Measurements from ENCODE around the gene STXBP1.
"Not testable (repeated sequence)": the region's sequence is repeated elsewhere in the genome, so short reads cannot be mapped to it uniquely, and the experiment has no call there.

STXBP1 gene

DNA sequence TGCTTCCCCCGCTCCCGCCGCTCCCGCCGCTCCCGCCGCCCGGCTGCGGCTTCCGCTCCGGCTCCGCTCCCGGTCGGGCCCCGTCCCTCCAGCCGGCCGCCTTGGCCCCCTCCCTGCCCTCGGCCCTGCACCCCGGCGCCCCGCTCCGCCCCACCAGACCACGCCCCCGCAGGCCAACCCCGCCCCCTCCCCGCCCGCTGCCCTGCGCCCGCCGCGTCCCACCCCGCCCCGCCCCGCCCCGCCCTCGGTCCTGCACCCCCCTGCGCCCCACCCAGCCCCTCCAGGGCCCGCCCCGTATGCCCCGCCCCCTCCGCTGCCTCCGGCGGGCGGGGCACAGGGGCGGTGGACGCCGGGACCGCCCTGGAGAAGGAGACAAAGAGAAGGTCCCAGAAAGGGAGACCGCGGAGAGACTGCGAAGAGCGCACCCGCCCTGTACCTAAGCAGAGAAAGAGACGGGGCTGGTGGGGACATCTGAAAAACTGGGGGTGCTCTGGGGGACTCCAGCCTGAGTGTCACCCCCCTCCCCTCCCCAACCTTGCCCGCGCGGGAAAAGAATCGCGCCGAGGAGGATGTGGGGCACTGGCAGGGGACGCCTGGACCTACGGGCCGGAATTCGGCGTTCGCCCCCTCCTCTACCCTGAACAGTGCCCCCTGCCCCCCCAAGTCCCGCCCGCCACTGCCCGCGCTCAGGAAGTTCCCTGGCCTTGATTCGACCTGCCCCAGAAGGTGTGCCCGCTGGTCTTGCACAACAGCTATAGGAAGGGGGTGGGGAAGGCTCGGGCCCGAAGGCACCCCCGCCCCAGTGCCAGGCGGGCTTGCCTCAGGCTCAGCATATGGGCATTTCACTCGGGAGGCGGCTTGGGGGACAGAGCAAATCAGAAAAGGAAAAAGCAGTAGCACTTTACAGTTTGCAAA lies 42.8 kb upstream of the STXBP1 start:
- no peaks in the 10 kb centered on the region for H3K36me3 ChIP-seq (ENCODE audit: insufficient read depth, low read length)
- H3K4me1 ChIP-seq (ENCODE audit: insufficient read depth, low read length) = peaks cover 38% of the 10 kb centered on the region
- H3K4me3 ChIP-seq (ENCODE audit: low read depth in 1 of 2, low read length in 2 of 2) = peak overlapping the region; percentile 87
- peak overlapping the region; percentile 78 for H3K27ac ChIP-seq (ENCODE audit: low read depth, low read length)
- no peaks in the 10 kb centered on the region for H3K27me3 ChIP-seq (ENCODE audit: control insufficient read depth in 1 of 2, insufficient read depth in 2 of 2, low read length in 2 of 2)
- H3K9me3 ChIP-seq (ENCODE audit: low read length) = no peaks in the 10 kb centered on the region
- H3K9ac ChIP-seq (ENCODE audit: low read length) = peak overlapping the region; percentile 0

DNA sequence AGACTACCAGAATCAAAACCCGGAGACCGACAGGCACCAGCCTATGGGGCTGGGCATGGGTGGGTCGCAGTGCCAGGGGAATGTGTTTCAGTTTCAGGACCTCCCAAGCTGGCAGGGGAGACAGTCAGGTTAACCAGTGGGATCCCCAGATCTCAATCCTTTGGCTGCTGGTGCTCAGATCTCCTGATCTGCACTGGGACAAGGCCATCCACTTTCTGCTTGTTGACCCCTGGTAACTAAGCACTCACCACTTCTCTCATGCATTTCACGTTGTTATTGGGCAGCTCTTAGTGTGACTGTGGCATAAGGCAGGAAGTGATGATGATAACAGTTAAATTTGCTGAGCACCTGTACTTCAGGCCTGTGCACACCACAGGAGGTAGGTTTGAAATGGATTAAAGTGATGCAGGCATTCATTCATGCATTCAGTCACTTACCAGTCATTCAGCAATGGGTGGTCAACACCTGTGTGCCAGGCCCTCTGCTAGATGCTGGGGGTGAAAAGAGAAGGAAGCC lies 42.1 kb upstream of the STXBP1 start:
- H3K36me3 ChIP-seq (ENCODE audit: insufficient read depth, low read length) = no peaks in the 10 kb centered on the region
- no peaks in the 10 kb centered on the region for H3K27me3 ChIP-seq (ENCODE audit: control insufficient read depth in 1 of 2, insufficient read depth in 2 of 2, low read length in 2 of 2)
- no peaks in the 10 kb centered on the region for H3K9me3 ChIP-seq (ENCODE audit: low read length)
- H3K27ac ChIP-seq (ENCODE audit: low read depth, low read length) = peak overlapping the region; percentile 78
- H3K4me3 ChIP-seq (ENCODE audit: low read depth in 1 of 2, low read length in 2 of 2) = peak overlapping the region; percentile 3 to 48
- H3K4me1 ChIP-seq (ENCODE audit: insufficient read depth, low read length) = peaks cover 45% of the 10 kb centered on the region
- H3K9ac ChIP-seq (ENCODE audit: low read length) = peak overlapping the region; percentile 0

GRCh38 chr9:127570533-127571111 lies 41.5 kb upstream of the STXBP1 start:
- no peaks in the 10 kb centered on the region for H3K36me3 ChIP-seq (ENCODE audit: insufficient read depth, low read length)
- peaks cover 48% of the 10 kb centered on the region for H3K4me1 ChIP-seq (ENCODE audit: insufficient read depth, low read length)
- peak overlapping the region; percentile 0 for H3K9ac ChIP-seq (ENCODE audit: low read length)
- no peaks in the 10 kb centered on the region for H3K9me3 ChIP-seq (ENCODE audit: low read length)
- no peak overlapping the region for H3K4me3 ChIP-seq (ENCODE audit: low read depth in 1 of 2, low read length in 2 of 2)
- peak overlapping the region; percentile 78 for H3K27ac ChIP-seq (ENCODE audit: low read depth, low read length)
- H3K27me3 ChIP-seq (ENCODE audit: control insufficient read depth in 1 of 2, insufficient read depth in 2 of 2, low read length in 2 of 2) = no peaks in the 10 kb centered on the region

GRCh38 chr9:127571971-127572370 lies 40.1 kb upstream of the STXBP1 start:
- no peak overlapping the region for H3K27ac ChIP-seq (ENCODE audit: low read depth, low read length)

DNA sequence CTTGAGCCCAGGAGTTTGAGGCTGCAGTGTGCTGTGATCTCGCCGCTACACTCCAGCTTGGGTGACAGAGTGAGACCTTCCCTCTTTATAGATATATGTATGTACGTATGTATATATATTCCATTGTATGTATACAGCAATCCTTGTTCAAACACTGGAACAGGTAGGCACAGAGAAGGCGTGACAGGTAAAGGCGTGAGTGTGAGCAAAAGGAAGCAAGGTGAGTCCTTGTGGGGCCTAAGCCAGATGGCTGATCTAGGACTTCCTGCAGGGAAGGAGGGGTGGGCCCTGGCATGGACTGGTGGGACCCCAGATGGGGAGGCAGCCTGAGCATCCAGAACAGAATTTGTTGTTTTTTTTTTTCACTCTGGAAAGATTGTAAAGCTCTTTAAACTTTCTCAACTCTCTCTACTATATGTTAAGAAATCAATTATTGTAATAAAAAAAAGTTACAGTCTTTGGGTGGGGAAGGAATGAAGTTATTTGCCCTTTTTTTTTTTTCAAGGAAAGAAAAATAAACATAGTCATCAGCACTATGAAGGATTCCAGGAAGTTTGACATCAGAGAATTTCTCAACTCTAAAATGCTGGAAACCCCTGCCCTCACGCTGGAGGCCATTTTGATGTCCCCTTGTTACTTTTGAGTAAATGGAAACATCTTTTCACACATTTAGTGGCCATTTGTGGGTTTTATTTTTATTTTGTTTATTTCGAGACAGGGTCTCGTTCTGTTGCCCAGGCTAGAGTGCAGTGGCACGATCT lies 38.9 kb upstream of the STXBP1 start:
- no peaks in the 10 kb centered on the region for H3K9me3 ChIP-seq (ENCODE audit: low read length)
- H3K4me1 ChIP-seq (ENCODE audit: insufficient read depth, low read length) = peaks cover 25% of the 10 kb centered on the region
- H3K27ac ChIP-seq (ENCODE audit: low read depth, low read length) = no peak overlapping the region
- no peak overlapping the region for H3K9ac ChIP-seq (ENCODE audit: low read length)
- no peak overlapping the region for H3K4me3 ChIP-seq (ENCODE audit: low read depth in 1 of 2, low read length in 2 of 2)
- H3K27me3 ChIP-seq (ENCODE audit: control insufficient read depth in 1 of 2, insufficient read depth in 2 of 2, low read length in 2 of 2) = no peaks in the 10 kb centered on the region
- no peaks in the 10 kb centered on the region for H3K36me3 ChIP-seq (ENCODE audit: insufficient read depth, low read length)

More at GRCh38 chr9:127571971-127572370, 40.1 kb upstream of the STXBP1 start:
- no peaks in the 10 kb centered on the region for H3K36me3 ChIP-seq (ENCODE audit: insufficient read depth, low read length)
- H3K4me1 ChIP-seq (ENCODE audit: insufficient read depth, low read length) = peaks cover 36% of the 10 kb centered on the region
- no peak overlapping the region for H3K4me3 ChIP-seq (ENCODE audit: low read depth in 1 of 2, low read length in 2 of 2)
- H3K9ac ChIP-seq (ENCODE audit: low read length) = no peak overlapping the region
- no peaks in the 10 kb centered on the region for H3K27me3 ChIP-seq (ENCODE audit: control insufficient read depth in 1 of 2, insufficient read depth in 2 of 2, low read length in 2 of 2)
- H3K9me3 ChIP-seq (ENCODE audit: low read length) = no peaks in the 10 kb centered on the region

DNA sequence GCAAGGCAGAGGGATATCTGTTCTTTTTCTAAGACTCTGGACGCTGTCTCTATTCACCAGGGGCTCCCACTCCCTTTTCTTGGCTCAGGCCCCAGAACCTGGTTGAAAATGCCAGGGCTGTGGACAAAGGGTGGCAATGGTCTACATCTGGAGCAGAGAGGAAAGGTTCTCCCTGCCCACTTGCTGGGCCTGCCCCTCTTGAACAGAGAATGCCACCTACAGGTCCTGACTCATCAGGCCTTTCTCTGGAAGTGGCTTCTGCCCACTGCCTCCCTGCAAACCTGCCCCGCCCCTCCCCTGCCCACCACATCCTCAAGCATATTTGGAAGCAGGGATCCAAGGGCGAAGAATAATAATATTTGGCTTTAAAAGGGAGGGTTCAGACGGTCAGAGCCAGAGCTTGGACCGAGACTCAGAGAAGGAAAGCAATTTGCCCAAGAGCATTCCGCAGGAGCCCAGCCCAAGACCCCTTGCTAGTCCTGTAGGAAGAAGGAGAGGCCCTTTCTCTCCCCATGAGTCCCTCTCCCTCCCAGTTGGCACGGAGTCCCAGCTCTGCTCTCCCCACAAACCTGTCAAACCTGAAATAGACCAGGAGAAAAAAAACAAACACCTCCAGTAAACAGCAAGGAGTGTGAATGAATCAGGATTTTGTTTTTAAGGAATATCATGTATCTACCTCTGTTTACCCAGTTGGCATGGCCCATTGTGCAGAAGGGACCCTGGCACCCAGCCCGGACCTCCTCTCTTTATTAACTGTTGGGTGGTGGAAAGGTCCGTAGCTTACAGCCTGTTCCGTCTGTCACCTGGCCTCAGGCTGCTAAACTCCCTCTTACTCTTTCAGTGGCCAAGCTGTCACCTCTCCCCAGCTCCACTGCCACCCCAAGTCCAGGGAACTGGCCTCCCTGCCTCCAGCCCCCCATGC lies 37.7 kb upstream of the STXBP1 start:
- Histone ChIP-seq H3K27ac (ENCODE audit: low read depth, low read length) (peak overlapping the region; percentile 66), H3K9me3 (ENCODE audit: low read length) (no peaks in the 10 kb centered on the region), H3K9ac (ENCODE audit: low read length) (no peak overlapping the region), H3K36me3 (ENCODE audit: insufficient read depth, low read length) (no peaks in the 10 kb centered on the region), H3K4me3 (ENCODE audit: low read depth in 1 of 2, low read length in 2 of 2) (no peak overlapping the region), H3K4me1 (ENCODE audit: insufficient read depth, low read length) (peaks cover 34% of the 10 kb centered on the region), H3K27me3 (ENCODE audit: control insufficient read depth in 1 of 2, insufficient read depth in 2 of 2, low read length in 2 of 2) (no peaks in the 10 kb centered on the region)

GRCh38 chr9:127575875-127576778 lies 36.0 kb upstream of the STXBP1 start:
- Histone ChIP-seq H3K27me3 (ENCODE audit: control insufficient read depth in 1 of 2, insufficient read depth in 2 of 2, low read length in 2 of 2) (no peaks in the 10 kb centered on the region), H3K4me3 (ENCODE audit: low read depth in 1 of 2, low read length in 2 of 2) (no peak overlapping the region), H3K4me1 (ENCODE audit: insufficient read depth, low read length) (peaks cover 33% of the 10 kb centered on the region), H3K27ac (ENCODE audit: low read depth, low read length) (no peak overlapping the region), H3K36me3 (ENCODE audit: insufficient read depth, low read length) (no peaks in the 10 kb centered on the region), H3K9ac (ENCODE audit: low read length) (no peak overlapping the region), H3K9me3 (ENCODE audit: low read length) (no peaks in the 10 kb centered on the region)

DNA sequence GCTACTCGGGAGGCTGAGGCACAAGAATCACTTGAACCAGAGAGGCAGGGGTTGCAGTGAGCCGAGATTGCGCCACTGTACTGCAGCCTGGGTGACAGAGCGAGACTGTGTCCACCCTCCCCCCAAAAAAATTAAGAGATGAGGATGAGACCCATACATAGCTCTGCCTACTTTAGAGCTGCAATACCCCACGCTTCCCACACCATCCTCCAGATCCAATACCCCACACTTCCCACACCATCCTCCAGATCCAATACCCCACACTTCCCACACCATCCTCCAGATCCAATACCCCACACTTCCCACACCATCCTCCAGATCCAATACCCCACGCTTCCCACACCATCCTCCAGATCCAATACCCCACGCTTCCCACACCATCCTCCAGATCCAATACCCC lies 34.9 kb upstream of the STXBP1 start:
- H3K27ac ChIP-seq (ENCODE audit: low read depth, low read length); H3K4me3 ChIP-seq (ENCODE audit: low read depth in 1 of 2, low read length in 2 of 2); H3K27me3 ChIP-seq (ENCODE audit: control insufficient read depth in 1 of 2, insufficient read depth in 2 of 2, low read length in 2 of 2); H3K36me3 ChIP-seq (ENCODE audit: insufficient read depth, low read length); H3K9me3 ChIP-seq (ENCODE audit: low read length); H3K9ac ChIP-seq (ENCODE audit: low read length): not testable (repeated sequence)
- peaks cover 33% of the 10 kb centered on the region for H3K4me1 ChIP-seq (ENCODE audit: insufficient read depth, low read length)

DNA sequence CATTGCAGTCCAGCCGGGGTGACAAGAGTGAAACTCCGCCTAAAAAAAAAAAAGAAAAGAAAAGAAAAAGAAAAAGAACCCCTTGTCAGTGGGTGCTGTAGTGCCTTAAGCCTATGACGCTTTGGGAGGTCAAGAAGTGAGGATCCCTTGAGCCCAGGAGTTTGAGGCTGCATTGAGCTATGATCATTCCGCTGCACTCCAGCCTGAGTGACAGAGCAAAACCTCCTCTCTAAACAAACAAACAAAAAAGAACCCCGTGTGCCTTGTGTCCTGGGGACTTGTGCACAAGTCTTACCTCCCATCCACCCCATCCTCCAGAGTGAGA lies 33.5 kb upstream of the STXBP1 start:
- peaks cover 33% of the 10 kb centered on the region for H3K4me1 ChIP-seq (ENCODE audit: insufficient read depth, low read length)
- peak overlapping the region; percentile 75 for H3K27ac ChIP-seq (ENCODE audit: low read depth, low read length)
- no peaks in the 10 kb centered on the region for H3K9me3 ChIP-seq (ENCODE audit: low read length)
- no peak overlapping the region for H3K9ac ChIP-seq (ENCODE audit: low read length)
- no peaks in the 10 kb centered on the region for H3K27me3 ChIP-seq (ENCODE audit: control insufficient read depth in 1 of 2, insufficient read depth in 2 of 2, low read length in 2 of 2)
- peak overlapping the region in 1 of 2 donors; percentile 2 for H3K4me3 ChIP-seq (ENCODE audit: low read depth in 1 of 2, low read length in 2 of 2)
- no peaks in the 10 kb centered on the region for H3K36me3 ChIP-seq (ENCODE audit: insufficient read depth, low read length)
